ENCODE data around the gene PCSK7. TPM values are rescaled to one million over a fixed set of nuclear protein-coding genes. Genes with fewer than 3 reads are reported as not detected.
"Not testable (repeated sequence)": the region's sequence is repeated elsewhere in the genome, so short reads cannot be mapped to it uniquely, and the experiment has no call there.

Gene PCSK7
- total RNA-seq, 2 experiments from 2014 or later = 229 to 247 TPM

- H3K27me3 ChIP-seq (ENCODE audit: control insufficient read depth in 1 of 2, insufficient read depth in 2 of 2, low read length in 2 of 2) = no peaks in the 10 kb centered on the region
- H3K36me3 ChIP-seq (ENCODE audit: insufficient read depth, low read length) = peaks cover 63% of the 10 kb centered on the region
- no peak overlapping the region for H3K4me3 Mint-ChIP-seq
- H3K9me3 ChIP-seq (ENCODE audit: control insufficient read depth in 1 of 2, insufficient read depth in 1 of 2, low read length in 2 of 2) = no peaks in the 10 kb centered on the region
- H3K4me3 ChIP-seq (ENCODE audit: low read length) = no peak overlapping the region
- CTCF ChIA-PET = interaction anchor here (0.7 to 1.5 kb wide), 2 partner anchors 150 to 333 kb away, joined by 4 read pairs; no protein-coding TSS in a partner anchor
- H3K4me1 Mint-ChIP-seq (ENCODE audit: low read depth) = peaks cover 15% of the 10 kb centered on the region
- peaks cover 81% of the 10 kb centered on the region for H3K36me3 Mint-ChIP-seq (ENCODE audit: low read depth)
- DNase-seq (no peak), ATAC-seq (ENCODE audit: poor library complexity) (no peak)
- no peak for TF ChIP-seq CTCF (IDR thresholded peaks at IDR 0.05)
- no peaks in the 10 kb centered on the region for H3K4me1 ChIP-seq (ENCODE audit: insufficient read depth, low read length)
- H3K27ac Mint-ChIP-seq = no peak overlapping the region
- no peak overlapping the region for H3K27ac ChIP-seq (ENCODE audit: low read depth in 1 of 2, low read length in 2 of 2)
- intact Hi-C loops (cut with DNase I, micrococcal nuclease) = no loop called here
- no peaks in the 10 kb centered on the region for H3K9me3 Mint-ChIP-seq
- POLR2A ChIA-PET = interaction anchor here (0.9 kb wide), 1 partner anchor 13 kb away, joined by 3 read pairs; no protein-coding TSS in a partner anchor
- H3K27me3 Mint-ChIP-seq = no peaks in the 10 kb centered on the region
Measured at GRCh38 chr11:117212697-117213355, 19.0 kb downstream of the PCSK7 start.

- H3K36me3 Mint-ChIP-seq (ENCODE audit: low read depth) = peaks cover 61% of the 10 kb centered on the region
- POLR2A ChIA-PET = interaction anchor here (1.1 kb wide), 1 partner anchor 12 kb away, joined by 3 read pairs; no protein-coding TSS in a partner anchor
- H3K27ac Mint-ChIP-seq = peak overlapping the region; percentile 51
Measured at GRCh38 chr11:117210620-117211019, 21.3 kb downstream of the PCSK7 start.

GRCh38 chr11:117209351-117210125 lies 22.3 kb downstream of the PCSK7 start:
- Mint-ChIP-seq H3K27ac (peak overlapping the region; percentile 51), H3K4me1 (ENCODE audit: low read depth) (peaks cover 12% of the 10 kb centered on the region), H3K36me3 (ENCODE audit: low read depth) (peaks cover 65% of the 10 kb centered on the region)
- H3K4me3 ChIP-seq (ENCODE audit: low read length); H3K27me3 Mint-ChIP-seq; H3K4me3 Mint-ChIP-seq; DNase-seq; intact Hi-C loops (cut with DNase I, micrococcal nuclease); H3K4me1 ChIP-seq (ENCODE audit: insufficient read depth, low read length); H3K27ac ChIP-seq (ENCODE audit: low read depth in 1 of 2, low read length in 2 of 2); CTCF ChIA-PET; ATAC-seq (ENCODE audit: poor library complexity); POLR2A ChIA-PET; H3K9me3 ChIP-seq (ENCODE audit: control insufficient read depth in 1 of 2, insufficient read depth in 1 of 2, low read length in 2 of 2); H3K27me3 ChIP-seq (ENCODE audit: control insufficient read depth in 1 of 2, insufficient read depth in 2 of 2, low read length in 2 of 2); H3K9me3 Mint-ChIP-seq: not testable (repeated sequence)
- peaks cover 51% of the 10 kb centered on the region for H3K36me3 ChIP-seq (ENCODE audit: insufficient read depth, low read length)

More at GRCh38 chr11:117210620-117211019, 21.3 kb downstream of the PCSK7 start:
- Histone ChIP-seq H3K27ac (ENCODE audit: low read depth in 1 of 2, low read length in 2 of 2) (no peak overlapping the region), H3K4me3 (ENCODE audit: low read length) (no peak overlapping the region), H3K9me3 (ENCODE audit: control insufficient read depth in 1 of 2, insufficient read depth in 1 of 2, low read length in 2 of 2) (no peaks in the 10 kb centered on the region), H3K27me3 (ENCODE audit: control insufficient read depth in 1 of 2, insufficient read depth in 2 of 2, low read length in 2 of 2) (no peaks in the 10 kb centered on the region), H3K36me3 (ENCODE audit: insufficient read depth, low read length) (peaks cover 47% of the 10 kb centered on the region), H3K4me1 (ENCODE audit: insufficient read depth, low read length) (no peaks in the 10 kb centered on the region)
- CTCF ChIA-PET = no interaction called here
- no peak overlapping the region for H3K4me3 Mint-ChIP-seq
- no peaks in the 10 kb centered on the region for H3K27me3 Mint-ChIP-seq
- no peak for TF ChIP-seq CTCF (IDR thresholded peaks at IDR 0.05)
- ATAC-seq (ENCODE audit: poor library complexity) = no peak
- H3K9me3 Mint-ChIP-seq = no peaks in the 10 kb centered on the region
- no peak for DNase-seq
- H3K4me1 Mint-ChIP-seq (ENCODE audit: low read depth) = peaks cover 15% of the 10 kb centered on the region
- intact Hi-C loops (cut with DNase I, micrococcal nuclease) = no loop called here

- intact Hi-C loops (cut with DNase I, micrococcal nuclease); ATAC-seq (ENCODE audit: poor library complexity); CTCF ChIA-PET; POLR2A ChIA-PET; H3K27me3 ChIP-seq (ENCODE audit: control insufficient read depth in 1 of 2, insufficient read depth in 2 of 2, low read length in 2 of 2); H3K4me3 ChIP-seq (ENCODE audit: low read length); H3K9me3 Mint-ChIP-seq; H3K9me3 ChIP-seq (ENCODE audit: control insufficient read depth in 1 of 2, insufficient read depth in 1 of 2, low read length in 2 of 2); H3K4me3 Mint-ChIP-seq; H3K4me1 ChIP-seq (ENCODE audit: insufficient read depth, low read length); H3K27me3 Mint-ChIP-seq; H3K27ac ChIP-seq (ENCODE audit: low read depth in 1 of 2, low read length in 2 of 2); DNase-seq; H3K4me1 Mint-ChIP-seq (ENCODE audit: low read depth); H3K27ac Mint-ChIP-seq: not testable (repeated sequence)
- H3K36me3 ChIP-seq (ENCODE audit: insufficient read depth, low read length) = peaks cover 50% of the 10 kb centered on the region
- peaks cover 64% of the 10 kb centered on the region for H3K36me3 Mint-ChIP-seq (ENCODE audit: low read depth)
Measured at GRCh38 chr11:117208710-117209109, 23.2 kb downstream of the PCSK7 start.

GRCh38 chr11:117207481-117207880 lies 24.4 kb downstream of the PCSK7 start:
- intact Hi-C loops (cut with DNase I, micrococcal nuclease); H3K9me3 ChIP-seq (ENCODE audit: control insufficient read depth in 1 of 2, insufficient read depth in 1 of 2, low read length in 2 of 2); H3K4me1 ChIP-seq (ENCODE audit: insufficient read depth, low read length); H3K27ac Mint-ChIP-seq; H3K27me3 ChIP-seq (ENCODE audit: control insufficient read depth in 1 of 2, insufficient read depth in 2 of 2, low read length in 2 of 2); H3K4me3 Mint-ChIP-seq; H3K27me3 Mint-ChIP-seq; H3K27ac ChIP-seq (ENCODE audit: low read depth in 1 of 2, low read length in 2 of 2); CTCF ChIA-PET; H3K4me3 ChIP-seq (ENCODE audit: low read length); DNase-seq; H3K4me1 Mint-ChIP-seq (ENCODE audit: low read depth); POLR2A ChIA-PET; H3K9me3 Mint-ChIP-seq; ATAC-seq (ENCODE audit: poor library complexity): not testable (repeated sequence)
- peaks cover 65% of the 10 kb centered on the region for H3K36me3 Mint-ChIP-seq (ENCODE audit: low read depth)
- peaks cover 46% of the 10 kb centered on the region for H3K36me3 ChIP-seq (ENCODE audit: insufficient read depth, low read length)
